Uterus (tissue), 2 donors: ENCODE results near the gene LUC7L3.

Experiments
- CTCF ChIP-seq, 4 experiments: fragments of 200-600 bp in 2 of 4; fragments of 450-650 bp in 2 of 4; sonication (generic) in 2 of 4; IDR thresholded peaks; one replicate each; pipeline ENCODE4 v1.5.1; 2016 to 2019; ENCODE audit warnings: antibody characterized with exemption in 4 of 4, mild to moderate bottlenecking in 2 of 4, moderate library complexity in 1 of 4
- POLR2A ChIP-seq, 2 donors: fragments of 450-650 bp; IDR thresholded peaks; one replicate each; pipeline ENCODE4 v1.6.1; 2016; ENCODE audit warnings: antibody characterized with exemption in 2 of 2, mild to moderate bottlenecking in 1 of 2, moderate library complexity in 1 of 2

GRCh38 chr17:50703162-50703561 is 16.2 kb upstream of the LUC7L3 start:
- no peak for TF ChIP-seq CTCF (IDR thresholded peaks at IDR 0.05)
- no peak for TF ChIP-seq POLR2A (IDR thresholded peaks at IDR 0.05)
